Activated gamma-delta T cell (primary cell): ENCODE results near the gene TIMM17A.
"Not testable (repeated sequence)": the region's sequence is repeated elsewhere in the genome, so short reads cannot be mapped to it uniquely, and the experiment has no call there.

Experiments used
- DNase-seq: peaks from one replicate; lab custom pipeline; 2025; lab: John Stamatoyannopoulos, UW

Gene TIMM17A

GRCh38 chr1:202016022-202016810 lies 60.9 kb downstream of the TIMM17A start:
- no peak for DNase-seq

GRCh38 chr1:202016811-202017748 lies 61.8 kb downstream of the TIMM17A start:
- DNase-seq, result no peak

GRCh38 chr1:202017749-202018467 lies 62.6 kb downstream of the TIMM17A start:
- no peak for DNase-seq

- no peak for DNase-seq
Observed at GRCh38 chr1:202018468-202019234, 63.3 kb downstream of the TIMM17A start.

- not testable (repeated sequence) for DNase-seq
Observed at GRCh38 chr1:202019235-202019558, 63.9 kb downstream of the TIMM17A start.
